NCI-H2081 (cell line): Measurements from ENCODE around the gene DNAJC1.
"Not testable (repeated sequence)": the region's sequence is repeated elsewhere in the genome, so short reads cannot be mapped to it uniquely, and the experiment has no call there.

Experiments
- DNase-seq, 2 experiments: peaks; one replicate each; lab custom pipeline; 2025; lab: John Stamatoyannopoulos, UW

DNAJC1 gene

DNA sequence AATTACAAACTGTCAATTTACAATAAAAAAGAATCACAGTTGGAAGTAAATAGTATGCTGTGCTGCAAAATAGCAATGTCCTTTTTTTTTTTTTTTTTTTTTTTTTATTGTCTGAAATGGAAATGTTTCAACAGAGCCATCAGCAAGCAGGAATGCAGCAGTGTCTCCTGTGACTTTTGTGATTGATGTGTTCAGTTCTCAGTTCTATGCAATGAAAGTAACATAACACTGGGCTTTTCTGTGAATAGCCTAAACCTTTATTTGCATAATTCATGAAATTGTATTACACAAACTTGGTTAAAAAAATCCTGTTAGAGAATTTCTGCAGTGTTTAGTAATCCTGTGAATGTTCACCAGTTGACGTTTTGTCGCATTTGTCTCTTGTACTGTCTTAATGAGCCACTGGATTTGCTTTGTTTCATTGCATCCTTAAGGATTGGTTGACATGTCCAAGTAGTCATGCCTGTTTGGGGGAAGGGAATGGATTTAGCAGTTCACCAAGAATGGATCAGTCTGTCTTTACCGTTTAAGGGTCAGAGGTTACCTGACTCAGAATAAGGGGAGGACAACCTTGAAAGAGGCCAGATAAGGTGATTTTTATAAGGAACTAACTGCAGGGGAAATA, 276.8 kb downstream of the DNAJC1 start:
- DNase-seq, result no peak

DNA sequence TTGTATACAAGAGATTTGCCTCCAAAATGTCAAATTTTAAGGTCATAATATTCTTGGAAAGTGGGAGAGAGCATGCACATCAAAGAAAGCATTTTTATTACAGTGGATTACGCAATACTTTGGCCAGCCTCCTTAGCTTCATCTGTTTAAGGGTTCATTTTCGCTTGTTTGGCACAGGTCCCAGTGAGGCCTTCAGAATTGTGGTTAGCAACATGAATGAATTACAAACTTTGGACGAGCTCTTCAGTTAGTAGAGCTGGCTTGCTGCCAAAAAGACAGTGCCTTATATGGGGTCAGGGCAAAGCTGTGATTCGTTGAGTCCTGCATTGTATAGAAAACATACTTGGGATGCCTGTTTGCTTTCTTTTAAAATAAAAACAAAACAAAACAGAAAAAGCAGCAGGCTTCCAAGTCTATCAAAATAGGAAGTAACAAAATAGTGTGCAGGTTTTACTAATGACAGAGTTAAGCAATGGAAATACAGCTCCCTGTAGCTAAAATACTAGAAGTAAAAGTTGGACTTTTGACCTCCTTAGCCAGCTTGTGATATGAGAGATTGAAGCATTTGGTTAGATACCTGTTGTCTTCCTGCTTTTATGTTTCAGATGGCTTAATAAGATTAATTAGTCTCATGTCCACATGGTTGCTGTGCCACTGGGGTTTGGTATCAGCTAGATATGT, 278.7 kb downstream of the DNAJC1 start:
- DNase-seq, result peak; percentile 87 to 91

DNA sequence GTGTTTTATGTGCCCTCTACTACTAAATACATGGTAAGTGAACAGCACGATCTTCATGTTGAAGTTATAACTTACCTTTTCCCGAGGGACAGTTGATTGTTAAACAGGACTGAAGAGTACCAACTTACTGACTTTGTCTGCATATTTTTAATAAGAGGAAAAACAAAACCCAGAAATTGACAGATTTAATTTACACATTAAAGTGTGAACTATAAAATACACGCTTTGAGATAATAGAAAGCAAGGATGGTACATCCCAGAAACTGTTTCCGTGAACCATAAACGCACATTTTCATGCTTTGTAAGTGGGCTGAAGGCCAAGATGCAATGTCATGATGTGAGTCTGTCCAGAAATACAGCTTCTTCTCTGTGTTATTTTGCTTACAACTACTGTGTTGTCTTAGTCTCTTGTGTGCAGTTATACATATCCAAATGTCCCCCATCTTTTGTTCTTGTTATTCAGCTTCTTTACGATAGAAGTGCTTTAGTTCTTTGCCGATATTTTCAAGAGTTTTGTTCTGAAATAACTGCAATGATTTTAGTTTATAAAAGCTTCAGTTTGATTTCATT, 279.4 kb downstream of the DNAJC1 start:
- no peak for DNase-seq

DNA sequence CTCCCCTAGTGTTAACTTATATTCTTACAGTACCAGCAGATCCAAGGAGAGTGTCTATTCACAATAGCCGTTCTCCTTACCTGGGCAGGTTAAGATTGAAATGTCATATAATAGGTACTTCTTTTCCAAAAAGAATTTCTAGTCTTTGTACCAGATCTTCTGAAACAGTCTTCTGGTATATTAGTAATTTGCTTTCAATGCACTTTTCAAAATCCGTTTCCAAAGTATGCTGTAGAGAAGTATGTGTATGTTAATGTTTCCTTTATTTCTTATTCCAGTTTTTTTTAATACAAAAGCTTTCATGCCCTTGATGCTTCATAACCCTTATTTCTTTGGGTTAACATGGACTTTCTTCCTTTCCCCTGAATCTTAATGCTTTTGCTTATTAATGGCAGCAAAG, 281.3 kb downstream of the DNAJC1 start:
- no peak for DNase-seq

DNA sequence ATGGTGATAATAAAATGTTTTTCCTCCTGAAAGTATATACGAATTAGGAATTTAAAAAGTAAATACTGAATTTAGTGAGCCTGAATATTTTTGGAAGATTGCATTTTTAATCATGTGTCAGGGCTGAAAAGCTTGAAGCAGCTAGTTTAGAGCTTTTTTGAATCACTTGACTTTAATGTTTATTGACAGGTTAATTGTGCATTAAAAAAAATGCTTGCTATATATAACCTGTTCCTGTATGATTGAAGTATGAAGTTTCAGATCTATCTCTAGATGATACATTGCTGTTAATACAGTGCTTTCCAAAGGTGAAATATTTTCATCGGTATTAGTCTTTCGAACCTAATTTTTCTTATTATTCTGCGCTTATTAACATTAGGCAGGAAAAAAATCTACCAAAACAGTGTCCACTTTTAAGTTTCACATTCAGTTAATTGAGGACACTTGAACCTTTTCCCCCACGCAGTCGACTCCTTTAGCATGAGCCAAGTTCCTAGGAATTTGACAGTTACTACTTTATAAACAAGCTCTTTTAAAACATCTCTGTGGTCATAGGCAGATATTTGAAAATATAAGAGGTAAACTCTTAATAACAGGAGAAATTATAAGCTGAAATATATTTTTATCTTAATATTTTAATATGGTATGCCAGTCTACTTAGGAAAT, 282.4 kb downstream of the DNAJC1 start:
- DNase-seq, result no peak

DNA sequence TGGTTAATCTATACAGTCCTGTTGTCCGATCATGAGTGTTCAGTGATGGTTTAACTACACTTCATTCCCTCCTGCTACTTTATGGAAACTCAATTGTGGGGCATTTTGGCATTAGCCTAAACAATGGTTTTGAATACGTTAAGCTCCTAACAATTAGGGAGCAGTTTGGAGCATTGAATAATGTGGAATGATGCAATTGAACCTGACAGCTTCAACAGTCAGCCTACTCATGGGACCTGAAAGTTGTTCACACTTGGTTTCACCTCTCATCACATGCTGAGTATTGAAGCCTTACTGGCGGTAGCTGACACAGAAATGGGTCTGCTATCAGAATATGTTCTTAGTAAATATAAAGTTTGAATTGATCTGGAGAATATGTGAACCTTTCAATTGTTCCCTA, 283.4 kb downstream of the DNAJC1 start:
- no peak for DNase-seq

DNA sequence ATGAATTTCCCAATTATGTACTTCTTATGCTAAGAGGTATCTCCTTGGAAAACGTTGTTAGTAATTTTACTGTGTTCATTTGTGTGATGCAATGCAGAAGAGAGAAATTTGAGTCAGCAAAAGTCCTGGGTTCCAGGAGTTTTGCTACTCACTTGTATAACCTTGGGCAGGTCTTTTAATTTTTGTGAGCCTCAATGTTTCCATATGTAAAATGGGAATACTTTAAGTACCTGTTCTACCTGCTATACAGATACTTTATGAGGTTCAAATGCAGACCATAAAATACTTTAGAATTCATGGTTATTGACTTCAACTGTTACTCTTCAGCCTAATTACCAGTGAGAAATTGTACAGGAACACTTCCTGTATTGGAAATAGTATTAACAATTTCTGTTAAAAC, 284.0 kb downstream of the DNAJC1 start:
- DNase-seq, result no peak

DNA sequence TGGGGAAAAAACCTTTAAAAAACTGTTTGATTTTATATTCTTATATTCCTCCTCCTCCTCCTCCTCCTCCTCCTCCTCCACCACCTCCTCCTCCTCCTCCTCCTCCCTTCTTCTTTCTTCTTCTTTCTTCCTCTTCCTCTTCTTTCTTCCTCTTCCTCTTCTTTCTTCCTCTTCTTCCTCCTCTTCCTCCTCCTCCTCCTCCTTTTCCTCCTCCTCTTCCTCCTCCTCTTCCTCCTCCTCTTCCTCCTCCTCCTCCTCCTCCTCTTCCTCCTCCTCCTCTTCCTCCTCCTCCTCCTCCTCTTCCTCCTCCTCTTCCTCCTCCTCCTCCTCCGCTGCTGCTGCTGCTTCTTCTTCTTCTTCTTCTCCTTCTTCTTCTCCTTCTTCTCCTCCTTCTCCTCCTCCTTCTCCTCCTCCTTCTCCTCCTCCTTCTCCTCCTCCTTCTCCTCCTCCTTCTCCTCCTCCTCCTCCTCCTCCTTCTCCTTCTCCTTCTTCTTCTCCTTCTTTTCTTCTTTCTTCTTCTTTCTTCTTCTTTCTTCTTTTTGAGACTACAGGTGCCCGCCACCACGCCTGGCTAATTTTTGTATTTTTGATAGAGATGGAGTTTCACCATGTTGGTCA, 286.0 kb downstream of the DNAJC1 start:
- not testable (repeated sequence) for DNase-seq

DNA sequence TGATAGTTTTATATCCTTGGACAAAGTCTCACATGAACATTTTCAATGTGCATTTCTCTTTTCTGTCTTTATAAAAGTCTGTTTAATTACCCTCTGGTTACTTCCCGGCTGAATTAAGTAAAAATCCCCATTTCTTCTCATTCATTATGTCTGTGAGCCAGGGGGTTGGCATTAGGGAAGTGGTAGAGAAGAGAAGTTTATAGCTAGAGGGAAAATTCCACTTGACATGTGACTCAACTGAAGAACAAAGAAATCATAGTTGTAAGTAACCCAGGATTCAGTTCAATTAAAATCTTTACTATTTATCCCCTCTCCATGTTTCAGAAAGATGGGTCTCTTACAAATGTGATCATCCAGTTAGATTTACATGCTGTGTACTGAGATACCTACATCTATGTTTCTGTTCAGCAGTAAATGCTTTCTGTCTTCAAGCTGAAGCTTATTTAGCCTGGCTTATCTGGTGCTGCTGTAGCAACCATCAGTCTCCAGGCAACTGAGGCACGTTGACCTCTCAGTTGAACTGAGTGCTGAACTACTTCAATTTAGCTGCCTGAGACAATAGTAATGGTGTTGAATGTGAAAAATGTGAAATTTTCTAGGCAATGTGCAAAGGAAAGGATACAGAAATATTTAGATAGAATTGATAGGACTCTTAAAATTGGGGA, 287.9 kb downstream of the DNAJC1 start:
- no peak for DNase-seq

DNA sequence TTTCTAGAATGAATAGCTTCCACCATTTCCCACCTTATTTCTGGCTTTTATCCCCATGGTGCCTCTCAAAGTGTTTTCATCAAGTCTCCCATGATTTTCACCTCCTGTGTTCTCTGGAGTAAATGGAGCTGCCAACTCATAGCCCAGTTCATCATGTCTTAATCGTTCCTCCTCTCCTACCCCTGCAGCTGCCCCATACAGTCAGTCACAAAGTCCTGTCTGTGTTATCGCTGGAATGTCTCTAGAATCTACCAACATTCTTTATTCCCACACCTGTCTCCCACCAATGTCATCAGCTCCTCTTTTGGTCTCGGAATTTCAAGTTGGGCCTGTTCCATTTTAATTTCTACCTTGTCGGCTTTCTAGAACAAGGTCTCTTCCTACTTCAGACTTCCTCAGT, 290.6 kb downstream of the DNAJC1 start:
- DNase-seq, result no peak

DNA sequence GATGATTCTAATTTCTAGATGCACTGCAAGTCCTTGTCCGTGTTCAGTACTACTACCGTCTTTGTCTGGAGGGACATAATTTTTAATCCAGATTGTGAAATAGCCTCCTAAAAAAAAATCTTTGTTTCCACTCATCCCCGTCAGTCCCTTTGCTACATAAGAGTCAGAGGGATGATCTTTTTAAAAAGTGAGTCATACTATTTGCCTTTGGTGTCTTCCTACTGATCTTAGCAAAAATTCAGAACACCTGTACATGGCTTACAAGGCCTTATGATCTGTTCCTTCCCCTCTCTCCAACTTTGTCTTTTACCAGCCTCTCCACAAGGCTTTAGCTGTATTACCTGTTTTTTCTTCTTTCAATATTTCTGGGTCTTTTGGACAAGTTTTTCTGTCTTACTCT, 296.0 kb downstream of the DNAJC1 start:
- no peak for DNase-seq
